Loucy (cell line): Measurements from ENCODE around the gene ARHGAP15.

Experiments used
- CTCF ChIP-seq: fragments of 200-600 bp; sonication (generic); conservative IDR thresholded peaks from 2 replicates; pipeline ENCODE4 v1.5.1; 2014; ENCODE audit warnings: mild to moderate bottlenecking, antibody characterized with exemption, low read length
- EZH2phosphoT487 ChIP-seq: fragments of 200-600 bp; IDR thresholded peaks from 2 replicates; pipeline ENCODE4 v1.6.1; 2018; ENCODE audit warnings: antibody characterized with exemption, mild to moderate bottlenecking, moderate library complexity, borderline replicate concordance

- TF ChIP-seq CTCF (no peak), EZH2phosphoT487 (no peak)
Observed at GRCh38 chr2:143679617-143680016, 550.4 kb downstream of the ARHGAP15 start.
